ENCODE data around the gene SMARCD3. TPM values are rescaled to one million over a fixed set of nuclear protein-coding genes. Genes with fewer than 3 reads are reported as not detected.

Gene SMARCD3
- total and polyA plus RNA-seq, 2 of the 4 experiments (the other 2 are of a cell fraction): 37.5 to 48.5 TPM

DNA sequence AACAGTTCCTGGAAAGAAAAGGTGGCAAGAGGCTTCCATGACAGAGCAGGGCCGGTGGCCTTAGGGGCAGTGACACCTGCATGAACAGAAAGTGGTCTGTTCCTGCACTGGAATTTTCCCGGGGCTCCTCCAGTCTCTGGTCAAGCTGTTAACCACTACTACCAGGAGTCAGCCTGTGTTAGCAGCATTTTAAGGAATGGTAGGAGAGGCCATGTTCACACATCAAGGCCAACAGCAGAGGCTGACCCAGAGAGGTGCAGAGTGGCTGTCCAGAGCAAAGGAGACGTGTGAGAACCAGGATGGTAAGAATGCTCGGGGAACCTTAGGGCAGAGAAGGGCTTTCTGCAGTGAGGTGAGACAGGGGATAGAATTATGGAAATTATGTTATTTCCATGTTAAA is 46.7 kb downstream of the SMARCD3 start:
- no peak overlapping the region for H3K27ac ChIP-seq (ENCODE audit: insufficient read depth, low read length)
- H4K8ac ChIP-seq (ENCODE audit: low read depth in 2 of 2, low read length in 2 of 2): no peak overlapping the region
- no peak overlapping the region for H3K18ac ChIP-seq (ENCODE audit: low read depth, low read length)
- no peaks in the 10 kb centered on the region for H3K9me1 ChIP-seq (ENCODE audit: insufficient read depth, low read length)
- H3K79me1 ChIP-seq (ENCODE audit: low read depth in 1 of 2, low read length in 2 of 2): no peaks in the 10 kb centered on the region
- no peaks in the 10 kb centered on the region for H3K4me1 ChIP-seq (ENCODE audit: control insufficient read depth, insufficient read depth, low read length)
- no peak overlapping the region for H2BK120ac ChIP-seq (ENCODE audit: low read depth, low read length)
- intact Hi-C loops (cut with micrococcal nuclease) (no loop called here), in situ Hi-C loops (cut with MboI; ENCODE audit: low sequenced_read_pairs) (no loop called here), dilution Hi-C loops (cut with HindIII; ENCODE audit: low sequenced_read_pairs, unreplicated experiment) (no loop called here)
- no peak for ATAC-seq (ENCODE audit: low read depth)
- H3K36me3 ChIP-seq (ENCODE audit: control insufficient read depth, insufficient read depth, low read length): no peaks in the 10 kb centered on the region
- H2AFZ ChIP-seq (replicated peaks; ENCODE audit: low read length, poor library complexity): no peak overlapping the region
- H2BK5ac ChIP-seq (ENCODE audit: low read depth, low read length, poor library complexity, severe bottlenecking): no peak overlapping the region
- no peak overlapping the region for H3K9ac ChIP-seq (ENCODE audit: low read depth, low read length)
- no peak for TF ChIP-seq BHLHE40 (IDR thresholded peaks at IDR 0.05; ENCODE audit: low read depth, low read length)
- TF ChIP-seq MAFK (IDR thresholded peaks at IDR 0.05; ENCODE audit: low read depth, low read length): no peak
- no peak for TF ChIP-seq RCOR1 (IDR thresholded peaks at IDR 0.05; ENCODE audit: insufficient replicate concordance, low read length)
- no peak for TF ChIP-seq RFX5 (IDR thresholded peaks at IDR 0.05; ENCODE audit: low read depth, low read length)
- TF ChIP-seq ELK1 (IDR thresholded peaks at IDR 0.05; ENCODE audit: borderline replicate concordance, low read depth, low read length): no peak
- TF ChIP-seq POLR2A (IDR thresholded peaks at IDR 0.05; ENCODE audit: low read depth, low read length): no peak
- no peak for TF ChIP-seq CTCF (conservative IDR thresholded peaks at IDR 0.05; ENCODE audit: low read depth, low read length)
- TF ChIP-seq CEBPB (IDR thresholded peaks at IDR 0.05; ENCODE audit: low read depth, low read length): no peak
- TF ChIP-seq CHD1 (IDR thresholded peaks at IDR 0.05; ENCODE audit: low read depth, low read length): no peak
- no peak for TF ChIP-seq SMC3 (IDR thresholded peaks at IDR 0.05; ENCODE audit: low read depth, low read length)
- no peak for TF ChIP-seq USF2 (IDR thresholded peaks at IDR 0.05; ENCODE audit: low read depth, low read length)
- no peak for TF ChIP-seq RAD21 (IDR thresholded peaks at IDR 0.05; ENCODE audit: low read length)
- no peak for TF ChIP-seq MXI1 (IDR thresholded peaks at IDR 0.05; ENCODE audit: borderline replicate concordance, low read depth, low read length)
- no peak overlapping the region for H3K14ac ChIP-seq (replicated peaks; ENCODE audit: low read depth, low read length)
- no peak overlapping the region for H3K56ac ChIP-seq (ENCODE audit: extremely low read depth, insufficient read depth, low read length)
- H2BK15ac ChIP-seq (ENCODE audit: low read depth, low read length): no peak overlapping the region
- ChIA-PET POLR2A (ENCODE audit: unreplicated experiment) (no interaction called here), CTCF (no interaction called here)
- no peak overlapping the region for H4K5ac ChIP-seq (ENCODE audit: low read depth, low read length)
- no peak overlapping the region for H2AK5ac ChIP-seq (ENCODE audit: low read depth, low read length)
- H3K23ac ChIP-seq (ENCODE audit: low read depth, low read length): no peak overlapping the region
- H2AK9ac ChIP-seq (replicated peaks; ENCODE audit: low read depth, low read length, poor library complexity): no peak overlapping the region
- no peak overlapping the region for H3K4ac ChIP-seq (ENCODE audit: low read depth, low read length)
- peaks cover 91% of the 10 kb centered on the region for H3K27me3 ChIP-seq (ENCODE audit: control insufficient read depth, insufficient read depth, low read length)
- no peak overlapping the region for H3K4me3 ChIP-seq (ENCODE audit: insufficient read depth, low read depth, low read length)
- no peaks in the 10 kb centered on the region for H4K20me1 ChIP-seq (ENCODE audit: insufficient read depth, low read length)
- no peak for DNase-seq
- no peak overlapping the region for H3K4me2 ChIP-seq (ENCODE audit: low read depth, low read length)
- no TSS peak for BruUV-seq (replicated peaks)
- WGBS, 2 experiments (ENCODE audit: extremely low coverage in 2 of 2, insufficient read length in 1 of 2): 71% methylated on average over 2 of the region's 4 CpGs; no CpG with 5 or more reads in 1 of the 2 experiments
- H4K91ac ChIP-seq (ENCODE audit: insufficient read depth, low read depth, low read length): no peak overlapping the region
- H2BK20ac ChIP-seq (ENCODE audit: low read depth, low read length): no peak overlapping the region
- H3K9me3 ChIP-seq (ENCODE audit: control insufficient read depth, insufficient read depth, low read length): no peaks in the 10 kb centered on the region
